Measurements from ENCODE around the gene GPR22. TPM values are rescaled to one million over a fixed set of nuclear protein-coding genes. Genes with fewer than 3 reads are reported as not detected.

The GPR22 gene
- total and polyA plus RNA-seq, 2 of the 8 experiments (the other 6 are each of a cell fraction or from before 2014, with no cell fraction given): 0.02 TPM; not detected in 1

DNA sequence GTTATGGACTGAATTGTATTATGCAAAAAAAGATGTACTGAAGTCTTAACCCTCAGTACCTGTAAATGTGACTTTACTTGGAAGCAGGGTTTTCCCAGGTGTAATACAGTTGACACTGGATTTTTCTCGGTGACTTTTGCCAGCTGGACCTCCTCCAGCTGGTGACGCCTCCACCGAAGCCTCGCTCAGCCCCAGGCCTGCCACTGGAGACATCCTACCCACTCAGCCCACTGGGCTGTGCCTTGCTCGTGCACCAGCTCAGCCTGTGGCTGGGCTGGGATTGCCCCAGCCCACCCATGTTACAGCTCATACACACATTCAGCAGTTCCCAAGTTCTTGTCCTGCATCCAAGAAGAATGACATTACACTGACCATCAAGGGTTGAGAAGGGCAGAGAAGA is 42.4 kb upstream of the GPR22 start:
- H3K23ac ChIP-seq (ENCODE audit: insufficient read length): no peak overlapping the region
- H3K23me2 ChIP-seq (ENCODE audit: low read depth, low read length): no peaks in the 10 kb centered on the region
- FAIRE-seq: no peak
- H3K36me3 ChIP-seq (ENCODE audit: control insufficient read depth in 2 of 4, insufficient read depth in 4 of 4, low read length in 3 of 4): no peaks in the 10 kb centered on the region
- H2AK5ac ChIP-seq (ENCODE audit: low read depth, low read length): no peak overlapping the region
- ChIA-PET CTCF (ENCODE audit: partially characterized antibody) (no interaction called here), POLR2A (ENCODE audit: partially characterized antibody) (no interaction called here)
- no peaks in the 10 kb centered on the region for H3K9me3 ChIP-seq (ENCODE audit: insufficient read depth in 2 of 2, low read depth in 1 of 2, low read length in 1 of 2)
- no peak overlapping the region for H3K27ac ChIP-seq (ENCODE audit: low read depth, low read length)
- H3K79me1 ChIP-seq (ENCODE audit: low read depth, low read length): no peaks in the 10 kb centered on the region
- peaks cover 2 to 3% of the 10 kb centered on the region in 2 experiments for H4K20me1 ChIP-seq (replicated peaks in 1 of 2; ENCODE audit: control insufficient read depth in 1 of 2, insufficient read depth in 2 of 2, low read length in 2 of 2)
- no peak overlapping the region for H2BK15ac ChIP-seq (ENCODE audit: low read length)
- no peak overlapping the region for H3K4me3 ChIP-seq (ENCODE audit: extremely low read depth in 1 of 4, insufficient read depth in 2 of 4, low read depth in 3 of 4, low read length in 4 of 4)
- WGBS, 2 experiments (ENCODE audit: extremely low coverage in 1 of 2, insufficient coverage in 1 of 2, insufficient read length in 1 of 2, insufficient replicate concordance in 2 of 2, low coverage in 1 of 2, low lambda C conversion rate in 2 of 2, missing lambda C conversion rate in 1 of 2): 91% methylated on average over 5 of the region's 5 CpGs; no CpG with 5 or more reads in 1 of the 2 experiments
- no peak for DNase-seq (ENCODE audit: low read depth in 1 of 2, low spot score in 2 of 2)
- H2BK20ac ChIP-seq (ENCODE audit: low read length): no peak overlapping the region
- H2BK5ac ChIP-seq (ENCODE audit: low read depth, low read length): no peak overlapping the region
- no peak overlapping the region for H3K18ac ChIP-seq (ENCODE audit: extremely low read depth, low read length)
- no peak overlapping the region for H2AFZ ChIP-seq (ENCODE audit: low read length)
- H3K4ac ChIP-seq (replicated peaks; ENCODE audit: insufficient read length, low read depth, low read length): no peak overlapping the region
- H2BK12ac ChIP-seq (ENCODE audit: low read depth, low read length): no peak overlapping the region
- no peak overlapping the region for H2BK120ac ChIP-seq (replicated peaks; ENCODE audit: low read depth, low read length)
- no peak for TF ChIP-seq RFX5 (IDR thresholded peaks at IDR 0.05; ENCODE audit: borderline replicate concordance, low read depth, low read length)
- TF ChIP-seq FOSL1 (IDR thresholded peaks at IDR 0.05; ENCODE audit: insufficient read depth, low read depth, low read length): no peak
- no peak for TF ChIP-seq JUND (IDR thresholded peaks at IDR 0.05; ENCODE audit: low read length)
- TF ChIP-seq TBP (IDR thresholded peaks at IDR 0.05; ENCODE audit: low read depth, low read length): no peak
- no peak for TF ChIP-seq SAP30 (IDR thresholded peaks at IDR 0.05; ENCODE audit: insufficient read depth, insufficient replicate concordance, low read length)
- TF ChIP-seq ASH2L (IDR thresholded peaks at IDR 0.05; ENCODE audit: low read length): no peak
- TF ChIP-seq RNF2 (IDR thresholded peaks at IDR 0.05; ENCODE audit: borderline replicate concordance, low read depth, low read length, missing control alignments, poor library complexity, severe bottlenecking): no peak
- no peak for TF ChIP-seq BCL11A (IDR thresholded peaks at IDR 0.05; ENCODE audit: low read depth in 2 of 2, low read length in 2 of 2)
- TF ChIP-seq ZNF274 (IDR thresholded peaks at IDR 0.05; ENCODE audit: borderline replicate concordance, extremely low read depth, low read length): no peak
- TF ChIP-seq GTF2F1 (IDR thresholded peaks at IDR 0.05; ENCODE audit: borderline replicate concordance, low read depth, low read length): no peak
- no peak for TF ChIP-seq KDM5A (IDR thresholded peaks at IDR 0.05; ENCODE audit: low read length)
- no peak overlapping the region for H3K4me2 ChIP-seq (ENCODE audit: insufficient read depth in 1 of 2, low read depth in 2 of 2, low read length in 2 of 2)
- H3K9ac ChIP-seq (replicated peaks in 1 of 4; ENCODE audit: extremely low read depth in 1 of 4, low read depth in 3 of 4, low read length in 3 of 4): no peak overlapping the region
- no peaks in the 10 kb centered on the region for H3K79me2 ChIP-seq (ENCODE audit: control insufficient read depth in 1 of 2, insufficient read depth in 2 of 2, low read length in 2 of 2)
- H4K8ac ChIP-seq (ENCODE audit: extremely low read depth, insufficient read depth, low read length): no peak overlapping the region
- no peaks in the 10 kb centered on the region for H3K4me1 ChIP-seq (replicated peaks in 1 of 4; ENCODE audit: control insufficient read depth in 3 of 4, insufficient read depth in 4 of 4, low read length in 3 of 4)
- no peak overlapping the region for H4K5ac ChIP-seq (ENCODE audit: insufficient read length, low read depth, low read length)
- no peak overlapping the region for H3K14ac ChIP-seq (ENCODE audit: insufficient read length)
- H3K27me3 ChIP-seq (replicated peaks in 1 of 4; ENCODE audit: control insufficient read depth in 3 of 4, extremely low read depth in 1 of 4, insufficient read depth in 3 of 4, low read length in 3 of 4): no peaks in the 10 kb centered on the region
- no peak overlapping the region for H4K91ac ChIP-seq (replicated peaks; ENCODE audit: insufficient read length, low read length)
- no peak overlapping the region for H3K56ac ChIP-seq (replicated peaks; ENCODE audit: insufficient read length, low read depth, low read length)

All from H1 (cell line).